Measurements from ENCODE around the gene ATG5.
"Not testable (repeated sequence)": the region's sequence is repeated elsewhere in the genome, so short reads cannot be mapped to it uniquely, and the experiment has no call there.

ATG5 gene

DNA sequence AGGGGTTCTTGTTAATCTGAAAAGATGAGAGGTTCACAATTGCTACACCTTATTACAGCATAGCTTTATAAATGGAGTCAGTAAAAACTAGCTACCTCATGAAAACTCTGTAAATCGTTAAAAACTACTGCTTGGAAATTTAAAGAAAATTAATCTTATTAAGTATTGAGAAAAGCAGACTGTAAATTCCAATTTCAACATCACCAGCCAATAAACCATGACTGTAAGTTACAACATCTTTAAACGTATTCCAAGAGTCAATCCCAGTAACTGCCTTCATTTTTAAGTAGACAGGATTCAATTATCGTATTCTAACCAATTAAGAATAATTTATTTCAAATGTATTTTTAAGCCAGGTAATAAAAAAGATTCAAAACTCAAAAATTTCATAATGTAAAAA is 70.3 kb downstream of the ATG5 start:
- H3K4me1 Mint-ChIP-seq (ENCODE audit: low read depth), result peaks cover 21% of the 10 kb centered on the region
- no peak overlapping the region for H3K4me3 Mint-ChIP-seq
- no peak overlapping the region for H3K27ac Mint-ChIP-seq
- no peaks in the 10 kb centered on the region for H3K27me3 Mint-ChIP-seq
- peaks cover 3% of the 10 kb centered on the region for H3K36me3 Mint-ChIP-seq
- no peaks in the 10 kb centered on the region for H3K9me3 Mint-ChIP-seq (ENCODE audit: low read depth)

DNA sequence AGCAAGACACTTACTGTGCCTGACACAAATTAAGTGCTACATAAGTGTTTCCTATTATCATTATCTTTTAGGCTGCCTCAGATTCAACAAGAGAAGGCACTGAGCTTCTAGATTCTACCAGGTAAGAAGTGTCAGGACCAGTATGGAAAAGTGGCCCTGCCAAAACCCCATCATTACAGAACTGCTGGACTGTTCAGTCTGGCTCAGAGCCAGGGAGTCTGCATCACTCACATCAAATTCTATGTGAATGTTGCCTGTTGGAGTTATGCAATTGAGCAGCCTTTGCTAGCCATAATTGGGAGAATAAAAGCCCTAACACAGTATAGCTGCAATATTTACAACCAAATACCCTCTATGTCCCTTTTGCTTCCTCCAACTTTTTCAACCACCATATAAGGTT is 70.9 kb downstream of the ATG5 start:
- Mint-ChIP-seq H3K4me1 (ENCODE audit: low read depth) (peaks cover 21% of the 10 kb centered on the region), H3K27me3 (no peaks in the 10 kb centered on the region), H3K36me3 (no peaks in the 10 kb centered on the region), H3K4me3 (no peak overlapping the region), H3K9me3 (ENCODE audit: low read depth) (no peaks in the 10 kb centered on the region), H3K27ac (no peak overlapping the region)

DNA sequence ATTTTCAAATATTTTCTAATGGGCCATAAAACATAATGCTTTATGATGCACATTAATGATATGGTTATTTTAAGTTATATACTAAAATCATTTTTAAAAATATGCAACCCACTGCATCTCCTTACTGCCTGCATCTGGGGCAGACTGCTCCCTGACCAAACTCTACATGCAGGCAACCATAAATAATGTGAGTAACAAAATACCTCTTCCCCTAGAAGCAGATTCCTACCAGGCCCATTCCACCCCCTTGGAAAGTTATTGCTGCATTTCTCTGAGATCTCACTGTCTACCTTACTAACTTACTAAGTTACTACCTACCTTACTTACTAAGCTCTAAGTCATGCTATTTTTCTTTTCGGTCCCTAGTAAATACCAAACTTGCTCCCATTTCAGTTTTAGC is 71.8 kb downstream of the ATG5 start:
- H3K4me1 Mint-ChIP-seq (ENCODE audit: low read depth), result peaks cover 21% of the 10 kb centered on the region
- H3K27me3 Mint-ChIP-seq, result no peaks in the 10 kb centered on the region
- no peaks in the 10 kb centered on the region for H3K36me3 Mint-ChIP-seq
- H3K27ac Mint-ChIP-seq, result no peak overlapping the region
- H3K9me3 Mint-ChIP-seq (ENCODE audit: low read depth), result no peaks in the 10 kb centered on the region
- no peak overlapping the region for H3K4me3 Mint-ChIP-seq

GRCh38 chr6:106253172-106253571 is 72.4 kb downstream of the ATG5 start:
- Mint-ChIP-seq H3K9me3 (ENCODE audit: low read depth) (no peaks in the 10 kb centered on the region), H3K27me3 (no peaks in the 10 kb centered on the region), H3K4me3 (no peak overlapping the region), H3K4me1 (ENCODE audit: low read depth) (peaks cover 20% of the 10 kb centered on the region), H3K36me3 (no peaks in the 10 kb centered on the region), H3K27ac (no peak overlapping the region)

DNA sequence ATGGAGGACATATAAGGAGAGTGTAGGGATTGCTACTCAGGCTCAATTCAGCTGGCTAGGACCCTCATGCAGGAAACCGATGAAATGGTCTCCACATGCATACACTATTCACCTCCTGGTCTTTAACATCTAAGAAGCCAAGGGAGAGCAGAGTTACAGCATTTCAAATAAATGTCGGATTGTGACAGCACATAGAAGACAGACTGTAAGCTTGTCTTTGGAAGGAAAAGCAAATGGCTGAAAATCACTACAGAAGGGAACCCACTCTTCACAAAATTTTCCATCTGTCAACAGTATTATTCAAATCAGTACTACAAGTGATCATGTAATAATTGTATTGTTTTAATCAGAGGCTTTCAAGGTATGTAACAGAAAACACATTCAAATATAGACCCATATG is 72.9 kb downstream of the ATG5 start:
- Mint-ChIP-seq H3K4me1 (ENCODE audit: low read depth) (peaks cover 17% of the 10 kb centered on the region), H3K4me3 (no peak overlapping the region), H3K27ac (no peak overlapping the region), H3K9me3 (ENCODE audit: low read depth) (no peaks in the 10 kb centered on the region), H3K27me3 (no peaks in the 10 kb centered on the region), H3K36me3 (peaks cover 2% of the 10 kb centered on the region)

DNA sequence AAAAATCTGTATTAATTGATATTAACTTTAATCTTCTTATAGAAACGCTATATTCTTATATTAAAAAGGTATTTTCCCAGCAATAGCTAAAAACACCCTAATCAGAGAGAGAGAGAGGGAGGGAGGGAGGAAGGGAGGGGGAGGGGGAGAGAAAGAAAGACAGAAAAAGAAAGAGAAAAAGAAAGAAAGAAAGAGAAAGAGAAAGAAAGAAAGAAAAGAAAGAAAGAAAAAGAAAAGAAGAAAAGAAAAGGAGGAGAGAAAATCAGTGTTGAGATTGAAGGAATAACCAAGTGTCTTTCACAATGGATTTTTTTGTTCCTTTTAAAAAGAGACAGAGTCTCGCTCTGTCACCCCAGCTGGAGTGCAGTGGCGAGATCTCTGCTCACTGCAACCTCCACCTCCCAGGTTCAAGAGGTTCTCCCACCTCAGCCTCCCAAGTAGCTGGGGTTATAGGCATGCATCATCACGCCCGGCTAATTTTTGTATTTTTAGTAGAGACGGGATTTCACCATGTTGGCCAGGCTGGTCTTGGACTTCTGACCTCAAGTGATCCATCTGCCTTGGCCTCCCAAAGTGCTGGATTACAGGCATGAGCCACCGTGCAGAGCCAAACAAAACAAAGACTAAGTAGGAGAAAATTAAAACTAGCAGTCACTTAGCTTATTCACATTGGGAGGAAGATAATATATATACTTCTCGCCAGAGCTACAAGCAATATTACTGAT is 73.9 kb downstream of the ATG5 start:
- not testable (repeated sequence) for H3K27ac Mint-ChIP-seq; H3K27me3 Mint-ChIP-seq; H3K9me3 Mint-ChIP-seq (ENCODE audit: low read depth); H3K36me3 Mint-ChIP-seq; H3K4me3 Mint-ChIP-seq
- H3K4me1 Mint-ChIP-seq (ENCODE audit: low read depth), result peaks cover 17% of the 10 kb centered on the region

DNA sequence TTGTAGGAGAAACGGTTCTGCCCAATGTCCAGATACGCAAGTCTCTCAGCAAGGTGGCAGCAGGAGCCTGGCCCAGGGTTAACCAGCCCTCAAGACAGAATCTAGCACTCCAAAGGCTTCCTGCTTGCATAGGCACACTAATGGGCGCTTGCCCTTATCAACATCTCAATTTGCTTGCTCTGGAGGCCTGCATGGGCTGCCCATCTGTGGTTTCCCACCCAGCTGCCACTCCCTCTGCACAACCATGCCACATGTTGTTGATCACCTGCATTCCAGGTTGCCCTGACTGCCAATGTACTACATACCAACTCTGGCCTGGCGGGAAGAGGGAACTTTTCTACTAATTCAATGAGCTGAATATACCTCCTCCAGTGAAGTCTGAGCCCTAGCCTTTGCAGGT is 74.6 kb downstream of the ATG5 start:
- Mint-ChIP-seq H3K4me1 (ENCODE audit: low read depth) (peaks cover 15% of the 10 kb centered on the region), H3K27me3 (no peaks in the 10 kb centered on the region), H3K36me3 (peaks cover 6% of the 10 kb centered on the region), H3K9me3 (ENCODE audit: low read depth) (no peaks in the 10 kb centered on the region), H3K27ac (no peak overlapping the region), H3K4me3 (no peak overlapping the region)

DNA sequence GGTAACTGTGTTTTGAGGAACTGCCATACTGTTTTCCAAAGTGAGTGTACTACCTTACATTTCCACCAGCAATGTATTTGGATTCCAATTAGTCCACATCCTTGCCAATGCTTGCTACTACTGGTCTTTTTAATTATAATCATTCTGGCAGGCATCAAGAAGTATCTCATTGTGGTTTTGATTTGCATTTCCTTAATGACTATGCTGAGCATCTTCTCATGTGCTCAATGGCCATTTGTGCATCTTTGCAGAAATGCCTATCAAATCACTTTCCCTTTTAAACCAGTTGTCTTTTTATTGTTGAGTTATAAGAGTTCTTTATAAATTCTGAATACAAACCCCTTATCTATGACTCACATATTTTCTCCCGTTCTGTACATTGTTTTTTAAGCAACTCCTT is 75.9 kb downstream of the ATG5 start:
- Mint-ChIP-seq H3K27ac (no peak overlapping the region), H3K4me1 (ENCODE audit: low read depth) (peaks cover 15% of the 10 kb centered on the region), H3K9me3 (ENCODE audit: low read depth) (no peaks in the 10 kb centered on the region), H3K27me3 (no peaks in the 10 kb centered on the region), H3K4me3 (no peak overlapping the region), H3K36me3 (peaks cover 8% of the 10 kb centered on the region)

DNA sequence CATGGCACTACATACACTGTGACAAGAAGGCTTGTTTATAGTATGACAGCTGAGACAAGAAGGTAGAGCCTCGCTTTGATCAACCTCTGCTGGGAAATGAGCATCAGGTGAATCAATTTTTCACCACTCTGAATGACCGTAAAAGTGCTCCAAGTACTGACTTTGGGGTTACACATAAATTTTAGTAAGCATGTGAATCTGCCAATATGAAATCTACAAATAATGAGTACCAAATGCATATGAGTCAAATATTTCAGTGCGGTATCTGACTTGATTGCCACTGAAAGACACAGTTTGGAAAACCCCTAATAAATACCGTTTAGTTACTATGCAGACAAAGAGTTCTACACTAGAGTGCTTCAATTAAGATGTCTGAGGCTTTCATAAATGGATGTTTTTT is 77.8 kb downstream of the ATG5 start:
- no peak overlapping the region for H3K4me3 Mint-ChIP-seq
- peaks cover 18% of the 10 kb centered on the region for H3K36me3 Mint-ChIP-seq
- no peaks in the 10 kb centered on the region for H3K27me3 Mint-ChIP-seq
- no peak overlapping the region for H3K27ac Mint-ChIP-seq
- no peaks in the 10 kb centered on the region for H3K9me3 Mint-ChIP-seq (ENCODE audit: low read depth)
- peaks cover 8% of the 10 kb centered on the region for H3K4me1 Mint-ChIP-seq (ENCODE audit: low read depth)

DNA sequence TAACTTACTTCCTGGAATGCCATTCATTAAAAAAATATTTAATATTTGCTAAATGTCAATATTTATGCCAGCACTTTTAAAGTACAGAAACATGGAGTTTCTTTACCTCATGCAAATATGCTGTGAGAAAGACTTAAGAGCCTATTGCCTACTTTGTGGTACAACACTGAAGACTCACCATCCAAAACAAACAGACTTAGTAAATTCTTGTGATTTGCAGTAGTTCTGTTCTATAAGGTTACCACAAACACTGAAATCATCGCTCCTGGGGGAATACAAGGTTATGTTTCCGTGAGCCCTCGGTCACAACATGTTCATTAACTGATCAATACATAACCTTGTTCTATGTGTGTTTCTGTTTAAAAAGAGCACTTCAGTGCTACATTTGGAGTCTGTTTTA is 78.3 kb downstream of the ATG5 start:
- Mint-ChIP-seq H3K4me1 (ENCODE audit: low read depth) (peaks cover 5% of the 10 kb centered on the region), H3K9me3 (ENCODE audit: low read depth) (no peaks in the 10 kb centered on the region), H3K27ac (no peak overlapping the region), H3K36me3 (peaks cover 20% of the 10 kb centered on the region), H3K4me3 (no peak overlapping the region), H3K27me3 (no peaks in the 10 kb centered on the region)

GRCh38 chr6:106244931-106245330 is 80.6 kb downstream of the ATG5 start:
- H3K4me3 Mint-ChIP-seq, result no peak overlapping the region
- H3K27ac Mint-ChIP-seq, result no peak overlapping the region
- no peaks in the 10 kb centered on the region for H3K27me3 Mint-ChIP-seq
- peaks cover 26% of the 10 kb centered on the region for H3K36me3 Mint-ChIP-seq
- no peaks in the 10 kb centered on the region for H3K9me3 Mint-ChIP-seq (ENCODE audit: low read depth)
- no peaks in the 10 kb centered on the region for H3K4me1 Mint-ChIP-seq (ENCODE audit: low read depth)

DNA sequence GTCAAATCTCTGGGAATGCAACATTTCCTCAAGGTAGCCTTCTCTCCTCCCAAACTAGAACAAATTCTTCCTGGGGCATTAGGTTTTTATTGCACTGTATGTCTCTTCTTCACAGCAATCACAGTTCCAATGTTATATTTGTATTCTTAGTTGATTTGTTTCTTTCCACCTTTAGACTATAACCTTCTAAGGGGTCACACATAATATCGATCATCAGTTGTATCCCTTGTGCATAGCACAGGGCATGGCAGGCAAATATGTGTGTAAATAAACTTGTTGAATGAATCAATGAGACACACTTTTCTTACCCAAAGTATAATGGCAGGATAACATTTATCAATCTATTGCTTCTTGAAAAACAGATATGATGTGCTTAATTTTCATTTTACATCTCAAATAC is 81.0 kb downstream of the ATG5 start:
- Mint-ChIP-seq H3K27ac (no peak overlapping the region), H3K4me1 (ENCODE audit: low read depth) (no peaks in the 10 kb centered on the region), H3K36me3 (peaks cover 26% of the 10 kb centered on the region), H3K27me3 (no peaks in the 10 kb centered on the region), H3K4me3 (no peak overlapping the region), H3K9me3 (ENCODE audit: low read depth) (no peaks in the 10 kb centered on the region)

- Mint-ChIP-seq H3K4me3 (no peak overlapping the region), H3K4me1 (ENCODE audit: low read depth) (no peaks in the 10 kb centered on the region), H3K27ac (no peak overlapping the region), H3K27me3 (no peaks in the 10 kb centered on the region), H3K36me3 (peaks cover 27% of the 10 kb centered on the region), H3K9me3 (ENCODE audit: low read depth) (no peaks in the 10 kb centered on the region)
Observed at GRCh38 chr6:106243261-106243660, 82.3 kb downstream of the ATG5 start.

GRCh38 chr6:106241498-106241897 is 84.1 kb downstream of the ATG5 start:
- H3K27me3 Mint-ChIP-seq, result no peaks in the 10 kb centered on the region
- no peak overlapping the region for H3K27ac Mint-ChIP-seq
- no peak overlapping the region for H3K4me3 Mint-ChIP-seq
- H3K4me1 Mint-ChIP-seq (ENCODE audit: low read depth), result no peaks in the 10 kb centered on the region
- no peaks in the 10 kb centered on the region for H3K9me3 Mint-ChIP-seq (ENCODE audit: low read depth)
- H3K36me3 Mint-ChIP-seq, result peaks cover 25% of the 10 kb centered on the region

DNA sequence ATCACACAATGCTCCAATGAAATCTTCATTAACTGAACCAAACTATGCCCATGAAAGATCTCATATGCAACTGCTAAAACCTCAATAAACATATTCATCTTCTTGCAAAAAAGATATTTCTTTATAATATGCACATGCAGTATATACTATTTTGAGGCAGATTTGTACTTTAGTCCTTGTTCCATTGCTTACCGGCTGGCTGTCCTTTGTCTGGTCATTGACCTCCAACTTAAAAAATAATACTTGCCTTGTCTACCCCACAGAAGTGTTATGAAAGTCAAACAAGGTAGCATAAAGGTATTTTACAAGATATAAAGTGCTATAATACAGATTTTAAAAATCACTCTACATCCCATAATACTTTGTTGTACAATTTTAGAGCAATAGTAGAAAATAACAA is 88.3 kb downstream of the ATG5 start:
- Mint-ChIP-seq H3K4me3 (no peak overlapping the region), H3K27ac (no peak overlapping the region), H3K36me3 (peaks cover 27% of the 10 kb centered on the region), H3K27me3 (no peaks in the 10 kb centered on the region), H3K4me1 (ENCODE audit: low read depth) (no peaks in the 10 kb centered on the region), H3K9me3 (ENCODE audit: low read depth) (no peaks in the 10 kb centered on the region)

DNA sequence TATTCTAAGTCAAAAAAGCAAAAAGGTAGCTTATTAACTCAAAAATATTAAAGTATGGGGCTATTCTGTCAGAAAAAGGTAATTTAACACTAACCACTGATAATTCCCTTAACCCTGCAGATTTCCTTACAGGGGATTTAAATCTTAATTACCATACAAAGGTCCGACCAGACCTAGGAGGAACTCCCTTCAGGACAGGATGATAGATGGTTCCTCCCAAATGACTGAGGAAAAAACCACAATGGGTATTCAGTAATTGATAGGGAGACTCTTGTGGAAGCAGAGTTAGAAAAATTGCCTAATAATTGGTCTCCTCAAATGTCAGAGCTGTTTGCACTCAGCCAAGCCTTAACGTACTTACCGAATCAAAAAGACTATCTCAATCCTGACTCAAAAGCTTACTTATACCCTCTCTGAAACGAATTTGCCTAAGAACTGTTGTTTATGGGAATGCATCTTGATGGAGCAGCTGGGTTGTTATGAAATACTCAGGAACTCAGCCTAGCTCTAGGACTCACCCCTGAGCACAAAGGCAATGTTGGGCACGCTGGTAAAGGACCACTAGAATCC is 95.6 kb downstream of the ATG5 start:
- H3K4me3 Mint-ChIP-seq; H3K27ac Mint-ChIP-seq; H3K4me1 Mint-ChIP-seq (ENCODE audit: low read depth); H3K36me3 Mint-ChIP-seq; H3K9me3 Mint-ChIP-seq (ENCODE audit: low read depth); H3K27me3 Mint-ChIP-seq: not testable (repeated sequence)

Measured in activated naive CD8-positive, alpha-beta T cell (primary cell).